PC-3 (cell line): ENCODE data around the gene IFITM5.

Source experiments
- EZH2 ChIP-seq: fragments of 300-600 bp; sonication (generic); IDR thresholded peaks from one replicate; pipeline ENCODE4 v1.6.1; 2017; ENCODE audit warnings: antibody characterized with exemption, mild to moderate bottlenecking, low read length; ENCODE audit not compliant: unreplicated experiment
- EZH2phosphoT487 ChIP-seq: fragments of 300-600 bp; sonication (generic); IDR thresholded peaks from 2 replicates; pipeline ENCODE4 v1.6.1; 2018; ENCODE audit warnings: mild to moderate bottlenecking, antibody characterized with exemption, low read length, borderline replicate concordance
- TF ChIP-seq, protein P1 (sequence below): fragments of 300-600 bp; sonication (generic); conservative IDR thresholded peaks from 2 replicates; pipeline ENCODE4 v1.5.1; 2017; ENCODE audit warnings: antibody characterized with exemption, low read depth, mild to moderate bottlenecking, low read length

DNA sequence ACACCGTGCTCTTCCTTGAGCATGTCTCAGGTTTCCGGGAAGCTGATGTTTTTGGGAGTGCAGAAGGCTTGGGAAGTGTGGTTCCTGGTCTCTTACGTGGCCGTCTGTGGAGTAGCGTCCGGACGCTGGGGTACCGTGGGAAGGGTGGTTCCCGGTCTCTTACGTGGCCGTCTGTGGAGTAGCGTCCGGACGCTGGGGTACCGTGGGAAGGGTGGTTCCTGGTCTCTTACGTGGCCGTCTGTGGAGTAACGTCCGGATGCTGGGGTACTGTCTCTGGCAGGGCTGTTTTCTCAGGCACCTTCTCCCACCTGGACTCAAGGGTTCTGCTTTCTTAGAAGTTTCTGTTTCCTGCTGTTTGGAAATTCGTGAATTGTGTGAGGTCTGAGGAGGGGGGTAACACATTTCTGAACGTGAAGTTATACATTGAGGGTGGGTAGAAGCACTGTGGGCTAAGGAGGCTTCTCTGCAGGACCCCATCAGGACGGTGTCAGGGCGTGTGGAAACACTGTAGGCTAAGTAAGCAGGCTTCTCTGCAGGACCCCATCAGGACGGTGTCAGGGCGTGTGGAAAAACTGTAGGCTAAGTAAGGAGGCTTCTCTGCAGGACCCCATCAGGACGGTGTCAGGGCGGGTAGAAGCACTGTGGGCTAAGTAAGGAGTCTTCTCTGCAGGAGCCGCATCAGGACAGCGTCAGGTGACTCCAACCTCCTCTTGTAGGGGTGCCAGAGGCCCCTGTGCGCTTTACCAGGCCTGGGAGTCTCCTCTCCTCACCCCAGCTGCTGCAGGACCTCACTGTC is 26.7 kb upstream of the IFITM5 start:
- TF ChIP-seq, protein P1, sequence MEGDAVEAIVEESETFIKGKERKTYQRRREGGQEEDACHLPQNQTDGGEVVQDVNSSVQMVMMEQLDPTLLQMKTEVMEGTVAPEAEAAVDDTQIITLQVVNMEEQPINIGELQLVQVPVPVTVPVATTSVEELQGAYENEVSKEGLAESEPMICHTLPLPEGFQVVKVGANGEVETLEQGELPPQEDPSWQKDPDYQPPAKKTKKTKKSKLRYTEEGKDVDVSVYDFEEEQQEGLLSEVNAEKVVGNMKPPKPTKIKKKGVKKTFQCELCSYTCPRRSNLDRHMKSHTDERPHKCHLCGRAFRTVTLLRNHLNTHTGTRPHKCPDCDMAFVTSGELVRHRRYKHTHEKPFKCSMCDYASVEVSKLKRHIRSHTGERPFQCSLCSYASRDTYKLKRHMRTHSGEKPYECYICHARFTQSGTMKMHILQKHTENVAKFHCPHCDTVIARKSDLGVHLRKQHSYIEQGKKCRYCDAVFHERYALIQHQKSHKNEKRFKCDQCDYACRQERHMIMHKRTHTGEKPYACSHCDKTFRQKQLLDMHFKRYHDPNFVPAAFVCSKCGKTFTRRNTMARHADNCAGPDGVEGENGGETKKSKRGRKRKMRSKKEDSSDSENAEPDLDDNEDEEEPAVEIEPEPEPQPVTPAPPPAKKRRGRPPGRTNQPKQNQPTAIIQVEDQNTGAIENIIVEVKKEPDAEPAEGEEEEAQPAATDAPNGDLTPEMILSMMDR, result no peak
- no peak for TF ChIP-seq EZH2
- TF ChIP-seq EZH2phosphoT487, result no peak
